NOMO-1 treated with DMSO at 0.1 percent for 48 hours (cell line): ENCODE data around the gene XG.
"Not testable (repeated sequence)": the region's sequence is repeated elsewhere in the genome, so short reads cannot be mapped to it uniquely, and the experiment has no call there.

Experiments used
- DNase-seq: peaks from one replicate; lab custom pipeline; 2025; ENCODE audit not compliant: unreplicated experiment; lab: John Stamatoyannopoulos, UW

XG gene

GRCh38 chrX:2780472-2781225, 28.8 kb downstream of the XG start:
- not testable (repeated sequence) for DNase-seq

- no peak for DNase-seq
Observed at GRCh38 chrX:2781226-2781571, 29.4 kb downstream of the XG start.

- no peak for DNase-seq
Observed at GRCh38 chrX:2781698-2782097, 29.9 kb downstream of the XG start.

- DNase-seq = no peak
Observed at GRCh38 chrX:2782171-2782570, 30.3 kb downstream of the XG start.

- no peak for DNase-seq
Observed at GRCh38 chrX:2782778-2783177, 30.9 kb downstream of the XG start.

- DNase-seq = no peak
Observed at GRCh38 chrX:2784026-2784425, 32.2 kb downstream of the XG start.

GRCh38 chrX:2785538-2785937, 33.7 kb downstream of the XG start:
- DNase-seq = no peak

GRCh38 chrX:2788980-2789379, 37.1 kb downstream of the XG start:
- DNase-seq = no peak

- no peak for DNase-seq
Observed at GRCh38 chrX:2789569-2789968, 37.7 kb downstream of the XG start.

GRCh38 chrX:2793752-2794151, 41.9 kb downstream of the XG start:
- DNase-seq = no peak

- no peak for DNase-seq
Observed at GRCh38 chrX:2794336-2794735, 42.5 kb downstream of the XG start.

- not testable (repeated sequence) for DNase-seq
Observed at GRCh38 chrX:2796808-2797207, 45.0 kb downstream of the XG start.

GRCh38 chrX:2799369-2799768, 47.5 kb downstream of the XG start:
- DNase-seq = no peak

- DNase-seq = not testable (repeated sequence)
Observed at GRCh38 chrX:2799980-2800379, 48.1 kb downstream of the XG start.

GRCh38 chrX:2801223-2801622, 49.4 kb downstream of the XG start:
- DNase-seq = no peak

- DNase-seq = not testable (repeated sequence)
Observed at GRCh38 chrX:2802376-2803090, 50.7 kb downstream of the XG start.

GRCh38 chrX:2803486-2803885, 51.6 kb downstream of the XG start:
- not testable (repeated sequence) for DNase-seq

- not testable (repeated sequence) for DNase-seq
Observed at GRCh38 chrX:2804106-2804843, 52.4 kb downstream of the XG start.

GRCh38 chrX:2804858-2805257, 53.0 kb downstream of the XG start:
- not testable (repeated sequence) for DNase-seq

GRCh38 chrX:2811271-2811670, 59.4 kb downstream of the XG start:
- no peak for DNase-seq

GRCh38 chrX:2812161-2812907, 60.5 kb downstream of the XG start:
- peak; percentile 39 for DNase-seq
